HuH-7 (cell line): Measurements from ENCODE around the gene HASPIN.

Experiments used
- DNase-seq: peaks from one replicate; pipeline ENCODE4 v3.0.0; 2011; ENCODE audit warnings: low spot score

The HASPIN gene

DNA sequence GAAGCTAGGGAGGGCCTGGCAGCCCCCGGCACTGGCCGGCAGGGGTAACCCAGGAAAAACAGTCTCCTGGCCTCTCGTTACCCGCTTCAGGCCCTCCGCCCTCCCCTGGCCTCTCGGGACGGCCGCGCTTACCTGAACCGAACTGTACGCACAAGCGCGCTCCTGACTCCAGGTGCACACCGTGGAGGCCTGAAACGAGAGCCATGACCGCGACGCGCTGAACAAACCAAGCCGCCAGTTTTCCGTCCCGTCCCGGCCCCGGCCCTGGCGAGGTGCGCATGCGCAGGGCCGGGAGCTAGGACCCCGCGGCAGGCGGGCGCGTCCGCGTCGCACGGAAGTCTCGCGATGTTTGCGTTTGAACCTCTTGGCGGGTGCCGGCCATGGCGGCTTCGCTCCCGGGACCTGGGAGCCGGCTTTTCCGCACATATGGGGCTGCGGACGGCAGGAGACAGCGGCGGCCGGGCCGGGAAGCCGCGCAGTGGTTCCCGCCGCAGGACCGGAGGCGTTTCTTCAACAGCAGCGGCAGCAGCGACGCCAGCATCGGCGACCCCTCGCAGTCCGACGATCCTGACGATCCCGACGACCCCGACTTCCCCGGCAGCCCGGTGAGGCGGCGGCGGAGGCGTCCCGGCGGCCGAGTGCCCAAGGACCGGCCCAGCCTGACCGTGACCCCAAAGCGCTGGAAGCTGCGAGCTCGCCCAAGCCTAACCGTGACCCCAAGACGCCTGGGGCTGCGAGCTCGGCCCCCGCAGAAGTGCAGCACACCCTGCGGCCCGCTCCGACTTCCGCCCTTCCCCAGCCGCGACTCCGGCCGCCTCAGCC lies at the start of gene HASPIN:
TSS of gene HASPIN (plus strand) at position 348 of the 822 bp plus-strand sequence. CDS start at position 381, 33 bp downstream.
- peak; percentile 92 for DNase-seq

DNA sequence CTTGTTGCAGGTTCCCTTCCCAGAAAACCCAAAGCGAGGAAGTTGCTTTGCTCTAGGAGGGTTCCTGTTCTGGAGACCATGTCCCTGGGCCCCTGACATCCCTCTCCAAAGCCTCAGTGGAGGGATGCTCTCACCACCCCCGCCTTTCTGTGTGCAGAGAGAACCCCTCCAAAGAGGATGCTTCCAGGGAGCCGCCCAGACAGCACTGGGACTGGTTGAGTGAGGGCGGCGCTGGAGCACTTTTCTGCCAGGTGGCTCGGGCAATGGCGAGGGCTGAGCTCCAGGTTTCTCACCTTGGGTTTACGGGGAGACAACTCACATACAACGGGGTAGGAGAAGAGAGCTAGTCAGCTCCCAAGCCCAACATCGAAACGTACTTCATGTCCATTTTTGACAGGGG lies 47.8 kb upstream of the HASPIN start:
- no peak for DNase-seq

DNA sequence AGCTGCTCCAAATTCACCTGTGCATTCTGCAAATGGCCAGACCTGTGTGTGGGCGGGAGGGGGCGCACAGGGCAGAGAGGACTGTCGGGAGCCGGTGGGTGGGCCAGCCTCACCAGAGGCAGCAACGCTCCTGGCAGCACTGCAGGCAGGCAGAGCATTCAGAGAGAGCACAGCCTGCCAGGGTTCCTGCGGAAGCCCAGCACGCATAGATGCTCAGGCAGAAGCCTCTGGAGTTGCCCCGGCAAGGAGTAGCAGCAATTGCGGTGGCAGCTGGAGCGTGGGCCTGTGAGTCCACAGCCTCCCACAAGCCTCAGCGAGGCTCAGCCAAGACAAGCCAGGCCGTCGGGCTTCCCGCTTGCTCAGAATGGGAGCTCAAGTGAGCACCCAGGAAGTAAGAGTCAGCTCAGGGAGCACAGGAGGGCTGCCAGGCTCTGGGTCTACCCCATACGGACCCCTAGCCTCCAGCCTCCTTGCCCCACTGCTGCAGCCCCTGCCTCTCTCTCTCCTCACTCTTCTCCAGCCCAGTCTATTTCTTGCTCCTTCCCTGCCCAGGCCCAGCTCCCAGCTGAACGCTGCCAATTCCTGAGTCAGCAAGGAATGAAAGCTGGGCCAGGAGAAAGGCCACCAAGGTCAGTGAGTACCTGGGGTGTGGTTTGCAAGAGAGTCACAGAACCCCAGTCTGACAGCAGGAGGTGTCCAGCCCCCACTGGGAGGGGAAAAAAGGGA lies 45.4 kb upstream of the HASPIN start:
- no peak for DNase-seq

- no peak for DNase-seq
Observed at GRCh38 chr17:3678821-3679530, 44.7 kb upstream of the HASPIN start.

- no peak for DNase-seq
Observed at GRCh38 chr17:3679531-3680126, 44.1 kb upstream of the HASPIN start.

DNA sequence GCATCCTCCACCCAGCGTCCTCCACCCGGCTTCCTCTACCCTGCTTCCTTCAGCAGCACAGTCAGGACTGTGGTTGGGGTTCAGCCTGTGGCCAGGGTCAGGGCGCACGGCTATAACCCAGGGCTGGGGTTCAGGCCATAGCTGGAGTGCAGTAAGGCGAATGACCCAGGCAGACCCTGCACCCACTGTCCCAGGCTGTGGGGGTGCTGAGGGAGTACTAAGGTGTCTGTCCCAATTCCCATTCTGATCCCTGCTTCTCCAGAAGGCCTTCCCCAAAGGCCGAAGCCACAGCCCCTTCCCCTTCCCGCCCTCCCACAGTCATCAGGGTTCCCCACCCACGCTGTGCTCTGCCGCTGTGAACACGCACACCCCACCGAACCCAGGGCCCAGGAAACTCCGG lies 42.6 kb upstream of the HASPIN start:
- no peak for DNase-seq

DNA sequence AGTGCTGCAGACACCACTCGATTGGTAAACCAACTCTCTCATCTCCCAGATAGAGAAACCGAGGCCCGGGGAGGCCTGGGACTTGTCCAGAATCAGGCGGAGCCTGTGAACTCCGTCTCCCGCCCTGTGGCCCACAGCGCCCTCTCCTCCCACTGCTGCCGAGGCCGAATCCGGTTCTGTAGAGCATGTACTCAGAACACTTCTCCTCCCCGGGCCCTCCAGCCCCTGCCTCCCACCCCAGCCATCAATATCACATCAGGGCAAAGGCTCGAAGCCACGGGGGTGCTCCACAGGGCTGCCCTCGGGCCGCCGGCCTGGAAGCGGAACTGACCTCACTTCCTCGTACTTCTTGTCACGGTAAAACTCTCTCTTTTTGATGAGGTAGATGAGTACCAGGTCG lies 42.1 kb upstream of the HASPIN start:
- DNase-seq = no peak

GRCh38 chr17:3682033-3682432 lies 41.7 kb upstream of the HASPIN start:
- no peak for DNase-seq

DNA sequence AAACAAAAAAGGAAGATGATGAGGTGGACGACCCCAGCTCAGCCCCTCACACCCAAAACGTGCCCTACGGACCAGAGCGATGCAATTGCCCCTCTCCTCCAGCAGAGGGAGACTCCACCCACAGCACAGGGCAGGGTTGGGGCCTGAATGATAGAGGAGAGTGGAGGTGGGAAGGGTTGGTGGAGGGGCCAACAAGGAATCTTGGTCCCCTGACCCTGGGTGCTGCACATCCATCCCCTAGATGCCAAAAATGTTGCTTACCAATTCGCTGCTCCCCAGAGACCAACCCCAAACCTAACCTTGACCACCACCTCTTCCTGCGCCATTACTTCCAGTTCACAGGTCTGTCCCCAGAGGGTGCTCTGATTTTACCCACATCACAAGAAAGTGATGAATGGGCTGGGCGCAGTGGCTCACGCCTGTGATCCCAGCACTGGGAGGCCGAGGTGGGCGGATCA lies 40.6 kb upstream of the HASPIN start:
- DNase-seq = peak; percentile 86

DNA sequence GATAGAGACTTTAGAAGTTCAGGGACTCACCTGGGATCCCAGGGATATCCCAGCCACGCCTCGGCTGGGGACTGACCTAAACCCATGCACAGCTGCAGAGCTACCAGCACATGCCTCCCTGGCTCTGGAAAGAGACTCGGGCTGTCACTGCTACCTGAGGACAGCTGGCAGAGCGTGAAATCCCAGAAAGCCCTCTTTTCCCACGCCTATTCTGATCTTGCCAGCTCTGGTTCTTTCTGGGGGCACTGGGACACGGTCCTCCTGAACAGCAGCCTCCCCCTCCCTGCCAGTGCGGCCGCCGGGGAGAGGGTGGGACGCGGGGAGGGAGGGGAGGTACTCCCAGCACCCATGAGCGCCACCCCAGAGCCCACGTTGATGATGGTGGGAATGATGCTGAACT lies 38.5 kb upstream of the HASPIN start:
- DNase-seq = no peak

- no peak for DNase-seq
Observed at GRCh38 chr17:3688027-3688553, 35.6 kb upstream of the HASPIN start.

DNA sequence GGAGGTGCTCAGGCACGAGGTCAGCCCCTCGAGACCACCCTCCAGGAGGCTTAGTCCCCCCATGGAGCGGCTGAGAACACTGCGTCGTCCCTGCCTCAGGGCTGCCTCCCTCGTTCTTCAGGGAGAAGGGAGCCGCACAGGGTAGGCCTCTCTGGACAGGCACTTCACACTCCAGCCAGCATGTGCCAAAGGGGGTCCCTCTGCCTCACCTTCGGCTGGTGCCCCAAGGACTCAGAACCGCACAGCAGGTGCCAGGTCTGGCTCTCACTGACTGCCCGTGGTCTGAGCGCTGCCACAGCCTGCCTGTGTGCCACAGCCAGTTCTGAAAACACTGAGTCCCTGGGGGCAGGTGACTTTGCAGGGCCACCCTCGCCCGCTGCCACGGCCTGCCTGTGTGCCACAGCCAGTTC lies 34.8 kb upstream of the HASPIN start:
- no peak for DNase-seq

DNA sequence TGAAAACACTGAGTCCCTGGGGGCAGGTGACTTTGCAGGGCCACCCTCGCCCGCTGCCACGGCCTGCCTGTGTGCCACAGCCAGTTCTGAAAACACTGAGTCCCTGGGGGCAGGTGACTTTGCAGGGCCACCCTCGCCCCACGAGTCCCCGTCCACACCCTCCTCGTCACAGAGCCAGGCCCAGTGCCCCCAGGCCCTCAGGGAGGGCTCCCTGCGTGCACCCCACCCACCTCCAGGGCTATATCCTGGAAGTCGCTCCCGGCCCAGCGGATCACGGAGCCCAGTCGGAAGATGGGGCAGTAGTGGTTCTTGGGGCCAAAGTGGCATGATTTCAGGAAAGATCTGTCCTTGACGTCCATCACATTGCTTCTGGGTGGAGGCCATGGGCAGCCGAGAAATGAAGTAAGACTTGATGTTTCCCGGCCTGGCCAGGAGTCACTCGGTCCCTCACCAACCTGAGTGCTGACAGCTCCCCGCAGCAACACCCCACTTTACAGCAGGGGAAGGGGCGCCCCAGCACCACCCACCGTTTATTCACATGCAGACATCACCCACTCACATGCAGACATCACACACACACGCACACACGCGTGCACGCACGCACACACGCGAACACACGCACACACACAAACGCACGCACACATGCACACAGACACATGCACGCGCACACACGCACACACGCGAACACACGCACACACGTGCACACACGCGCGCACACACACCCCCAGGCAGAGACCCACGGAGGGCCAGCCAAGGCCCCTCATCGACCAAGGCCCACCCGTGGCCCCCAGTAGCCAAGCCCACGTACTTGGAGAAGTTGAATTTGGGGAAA lies 34.2 kb upstream of the HASPIN start:
- DNase-seq = no peak

GRCh38 chr17:3690094-3690715 lies 33.5 kb upstream of the HASPIN start:
- no peak for DNase-seq

DNA sequence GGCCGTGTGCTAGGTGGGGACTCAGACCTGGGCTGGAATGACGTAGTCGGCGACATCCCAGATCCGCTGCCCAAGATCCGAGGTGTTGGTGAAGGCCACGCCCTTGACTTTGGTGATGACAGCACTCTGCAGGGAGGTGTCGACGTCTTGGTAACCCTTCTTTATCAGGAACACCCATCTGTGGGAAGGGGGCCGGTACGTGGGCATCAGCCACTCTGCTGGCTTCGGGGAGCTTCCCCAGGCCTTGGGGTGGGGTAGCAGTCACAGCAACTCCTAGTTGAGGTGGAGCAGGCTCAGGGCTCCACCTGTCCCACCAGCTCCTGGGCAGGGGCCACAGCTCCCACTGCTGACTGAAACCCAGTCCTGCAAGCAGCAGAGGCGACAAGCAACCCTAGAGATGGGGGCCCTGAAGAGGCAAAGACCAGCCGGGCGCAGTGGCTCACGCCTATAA lies 32.1 kb upstream of the HASPIN start:
- DNase-seq = peak; percentile 46

DNA sequence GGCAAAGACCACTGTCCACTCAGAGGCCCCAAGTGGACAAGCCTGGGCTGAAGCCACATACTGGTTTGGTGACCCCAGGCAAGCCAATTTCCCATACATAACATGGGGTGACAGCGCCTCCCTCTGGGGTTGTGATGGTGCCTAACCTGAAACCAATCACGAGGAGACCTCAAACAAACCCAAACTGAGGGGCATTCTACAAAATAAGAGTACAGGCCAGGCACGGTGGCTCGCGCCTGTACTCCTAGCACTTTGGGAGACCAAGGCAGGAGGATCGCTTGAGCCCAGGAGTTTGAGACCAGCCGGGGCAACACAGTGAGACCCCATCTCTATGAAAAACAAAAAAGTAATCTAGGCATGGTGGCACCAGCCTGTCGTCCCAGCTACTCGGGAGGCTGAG lies 31.4 kb upstream of the HASPIN start:
- DNase-seq = no peak

- no peak for DNase-seq
Observed at GRCh38 chr17:3693141-3693540, 30.6 kb upstream of the HASPIN start.

- no peak for DNase-seq
Observed at GRCh38 chr17:3693829-3694231, 29.9 kb upstream of the HASPIN start.

GRCh38 chr17:3695129-3695722 lies 28.5 kb upstream of the HASPIN start:
- no peak for DNase-seq

DNA sequence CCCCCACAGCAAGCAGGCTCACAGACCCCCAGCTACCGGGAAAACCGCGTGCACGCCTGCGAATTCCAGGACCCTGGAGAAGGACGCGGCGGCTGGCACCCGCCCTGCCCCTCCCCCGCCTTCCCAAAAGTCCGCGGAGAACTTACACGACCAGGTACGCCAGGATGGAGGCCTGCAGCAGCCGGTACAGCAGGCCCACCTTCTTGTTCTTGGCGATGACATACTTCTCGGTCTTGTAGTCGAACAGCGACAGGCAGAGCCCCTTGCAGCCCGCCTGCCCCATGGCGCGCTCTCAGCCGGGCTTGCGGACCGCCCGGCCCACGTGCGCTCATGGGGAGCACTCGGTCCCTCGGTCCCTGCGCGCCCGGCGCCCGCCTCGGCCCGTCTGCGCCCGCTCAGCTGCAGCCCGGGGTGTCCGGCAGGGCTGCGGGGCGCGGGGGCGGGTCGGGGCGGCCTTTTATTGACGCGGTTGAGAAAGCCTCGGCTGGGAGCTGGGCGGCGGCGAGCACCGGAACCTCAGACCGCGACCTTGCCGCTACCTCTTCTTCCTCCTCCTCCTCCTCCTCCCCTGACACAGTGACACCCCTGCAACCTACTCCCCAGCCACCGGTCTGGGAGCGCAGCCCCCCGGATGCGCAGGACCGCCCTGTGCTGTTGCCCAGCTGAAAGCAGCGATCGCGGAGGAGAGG lies 27.8 kb upstream of the HASPIN start, which contains the start of gene P2RX5:
TSS of gene P2RX5 (minus strand) at position 433 of the 689 bp plus-strand sequence. CDS start at position 283, 150 bp downstream.
- DNase-seq = no peak
